Endothelial cell of umbilical vein (primary cell): ENCODE measurements around the gene PAX2. TPM values are rescaled to one million over a fixed set of nuclear protein-coding genes. Genes with fewer than 3 reads are reported as not detected.

ENCODE experiments used
- BruUV-seq: library from RNA; stranded (reverse); fragments of 400-500 nt; replicated peaks from 2 replicates; lab custom pipeline; 2021; lab: Mats Ljungman, UMichigan
- CTCF ChIA-PET: fragments of 300-600, 350-600 bp; sonication (Branson Sonifier 250); formaldehyde crosslinking; loops from one replicate; lab custom pipeline; 2021; ENCODE audit warnings: antibody characterized with exemption, inconsistent platforms; lab: Charles Lee
- POLR2A ChIA-PET: fragments of 300-600, 350-600 bp; sonication (Branson Sonifier 250); formaldehyde crosslinking; loops from one replicate; lab custom pipeline; 2021; ENCODE audit warnings: antibody characterized with exemption, inconsistent platforms; lab: Charles Lee
- DNase-seq: peaks from one replicate; pipeline ENCODE4 v3.0.0-alpha.2; 2011; ENCODE audit warnings: low read depth, low spot score
- FAIRE-seq: peaks from 2 replicates; lab custom pipeline; 2011; peaks lifted over from hg19 to GRCh38; lab: Jason Lieb, UNC
- H2AFZ ChIP-seq: 2 replicates; pipeline ENCODE4 v1.6.0; 2012; ENCODE audit warnings: low read depth, low read length, control low read depth, inconsistent platforms
- H3K27ac ChIP-seq: 2 replicates; pipeline ENCODE4 v1.5.1; 2011; ENCODE audit warnings: low read depth, mild to moderate bottlenecking, control low read depth, low read length, moderate library complexity; ENCODE audit not compliant: insufficient read depth
- H3K27me3 ChIP-seq, 2 experiments: 2 replicates each; pipeline versions ENCODE4 v1.6.0 to v1.6.1; 2011; ENCODE audit warnings: low read length in 2 of 2, mixed read lengths in 1 of 2; ENCODE audit not compliant: control insufficient read depth in 2 of 2, insufficient read depth in 2 of 2
- H3K36me3 ChIP-seq, 2 experiments: 2 replicates in 1 of 2; 3 replicates in 1 of 2; pipeline ENCODE4 v1.5.1; 2011; ENCODE audit warnings: low read length in 2 of 2, mild to moderate bottlenecking in 1 of 2, moderate library complexity in 1 of 2; ENCODE audit not compliant: control insufficient read depth in 2 of 2, insufficient read depth in 2 of 2; ENCODE audit errors: extremely low read depth in 1 of 2
- H3K4me1 ChIP-seq: 3 replicates; pipeline ENCODE4 v1.5.1; 2011; ENCODE audit warnings: mild to moderate bottlenecking, low read length; ENCODE audit not compliant: control insufficient read depth, insufficient read depth; ENCODE audit errors: extremely low read depth
- H3K4me2 ChIP-seq: 2 replicates; pipeline ENCODE4 v1.6.1; 2011; ENCODE audit warnings: low read length, control low read depth, mixed read lengths; ENCODE audit not compliant: insufficient read depth
- H3K4me3 ChIP-seq, 3 experiments: fragments of 200-600 bp in 1 of 3; sonication (generic), shearing (Covaris generic) in 1 of 3; replicated peaks in 1 of 3; 2 replicates each; pipeline ENCODE4 v1.5.1; 2011 to 2016; ENCODE audit warnings: control low read depth in 3 of 3, low read length in 3 of 3, mild to moderate bottlenecking in 2 of 3, inconsistent platforms in 1 of 3, low read depth in 1 of 3, moderate library complexity in 1 of 3; ENCODE audit not compliant: insufficient read depth in 1 of 3
- H3K79me2 ChIP-seq: 2 replicates; pipeline ENCODE4 v1.6.0; 2012; ENCODE audit warnings: low read length, inconsistent platforms; ENCODE audit not compliant: control insufficient read depth, insufficient read depth
- H3K9ac ChIP-seq: replicated peaks from 2 replicates; pipeline ENCODE3; 2011; ENCODE audit warnings: low read length, control low read depth; ENCODE audit not compliant: insufficient read depth; ENCODE audit errors: extremely low read depth
- H3K9me1 ChIP-seq: replicated peaks from 3 replicates; pipeline ENCODE4 v1.6.0; 2011; ENCODE audit warnings: mild to moderate bottlenecking, low read length; ENCODE audit not compliant: control insufficient read depth, insufficient read depth; ENCODE audit errors: extremely low read depth
- H3K9me3 ChIP-seq: replicated peaks from 2 replicates; pipeline ENCODE4 v1.5.1; 2012; ENCODE audit warnings: low read length, inconsistent platforms; ENCODE audit not compliant: control insufficient read depth, insufficient read depth
- H4K20me1 ChIP-seq: replicated peaks from 2 replicates; pipeline ENCODE3; 2011; ENCODE audit warnings: mild to moderate bottlenecking, low read length; ENCODE audit not compliant: control insufficient read depth, insufficient read depth; ENCODE audit errors: extremely low read depth
- EZH2 ChIP-seq: IDR thresholded peaks from 2 replicates; pipeline ENCODE4 v1.6.1; 2012; ENCODE audit warnings: borderline replicate concordance, low read depth, mild to moderate bottlenecking, moderate library complexity, low read length, inconsistent platforms; ENCODE audit not compliant: severe bottlenecking
- GATA2 ChIP-seq: IDR thresholded peaks from 2 replicates; pipeline ENCODE4 v1.7.0; 2011; ENCODE audit warnings: low read depth, mild to moderate bottlenecking, moderate library complexity, mixed read lengths, low read length; ENCODE audit not compliant: insufficient read length, insufficient read depth
- POLR2A ChIP-seq: IDR thresholded peaks from 2 replicates; pipeline ENCODE4 v1.6.1; 2012; ENCODE audit warnings: low read depth, mild to moderate bottlenecking, control low read depth, low read length
- POLR2AphosphoS5 ChIP-seq: IDR thresholded peaks from 2 replicates; pipeline ENCODE4 v1.6.1; 2012; ENCODE audit warnings: low read depth, mild to moderate bottlenecking, control low read depth, low read length, moderate library complexity; ENCODE audit not compliant: insufficient read depth
- dilution Hi-C: fragments of 300-500 bp; cut with MboI; formaldehyde crosslinking; loops from one replicate; pipeline ENCODE4 v1.15.0; 2019; ENCODE audit warnings: low sequenced_read_pairs; ENCODE audit not compliant: extremely low pct_ligation_motif_present
- intact Hi-C: fragments of 100-400 bp; cut with micrococcal nuclease; formaldehyde crosslinking; loops from one replicate; pipeline ENCODE4 v1.10.0; 2022
- polyA plus RNA-seq, 4 experiments: library from polyadenylated mRNA; depleted of rRNA in 3 of 4; stranded (reverse) in 3 of 4; unstranded in 1 of 4; fragments of >200 nt; gene quantifications; 2 replicates each; pipeline versions ENCODE4 v1.2.1 to v1.2.3, GENCODE V29; 2011 to 2012; ENCODE audit warnings: missing spikeins in 1 of 4
- total RNA-seq: library from RNA; stranded (reverse); gene quantifications from 2 replicates; pipeline ENCODE4 v1.2.3, GENCODE V29; 2021

Gene PAX2
- total and polyA plus RNA-seq, 2 donors (not counting 3 experiments of a cell fraction or from before 2014, with no cell fraction given), result not detected

DNA sequence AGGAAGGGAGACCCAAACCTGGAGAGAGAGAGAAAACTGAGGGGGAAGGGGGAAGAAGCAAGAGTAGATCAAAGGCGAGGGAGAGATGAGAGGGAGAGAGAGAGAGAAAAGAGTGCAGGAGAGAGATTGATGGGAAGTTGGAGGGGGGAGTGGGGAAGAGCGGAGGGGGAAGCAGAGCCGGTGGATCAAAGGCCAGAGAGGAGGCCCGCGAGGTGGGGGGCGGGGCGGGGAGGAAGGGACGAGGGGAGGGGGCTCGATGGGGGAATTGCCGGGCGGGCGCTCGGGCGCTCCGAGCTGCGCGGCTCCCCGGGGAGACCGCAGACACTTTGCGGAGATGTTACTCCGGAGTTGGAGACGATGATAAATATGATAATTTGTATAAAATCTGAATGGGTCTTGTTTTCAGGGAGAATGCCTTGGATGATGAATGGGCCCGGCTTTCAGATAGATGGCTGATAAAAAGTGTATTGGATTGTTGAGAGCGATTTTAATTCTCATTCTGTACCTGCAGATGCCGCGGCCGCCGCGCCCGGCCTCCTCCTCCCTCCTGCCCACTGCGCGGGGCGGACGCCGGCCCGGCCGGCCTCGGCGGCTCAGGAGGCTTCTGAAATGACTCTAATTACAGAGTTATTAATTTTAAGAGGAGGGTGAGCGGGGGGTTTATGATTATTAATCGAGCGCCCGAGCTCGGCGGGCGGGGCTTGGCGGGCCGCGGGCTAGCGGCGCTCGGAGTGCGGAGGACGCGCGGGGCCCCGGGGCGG lies 21.4 kb upstream of the PAX2 start:
- DNase-seq (no peak), FAIRE-seq (no peak)
- TF ChIP-seq POLR2A (no peak), EZH2 (peak; percentile 84), GATA2 (no peak)
- Histone ChIP-seq H3K9me1 (no peaks in the 10 kb centered on the region), H2AFZ (no peak overlapping the region), H3K79me2 (no peaks in the 10 kb centered on the region), H3K4me2 (no peak overlapping the region), H3K27ac (no peak overlapping the region), H3K9me3 (no peaks in the 10 kb centered on the region), H3K4me1 (no peaks in the 10 kb centered on the region), H3K9ac (no peak overlapping the region), H3K36me3 (no peaks in the 10 kb centered on the region), H3K4me3 (no peak overlapping the region), H3K27me3 (peaks cover 65 to 79% of the 10 kb centered on the region in 2 experiments), H4K20me1 (no peaks in the 10 kb centered on the region)
- BruUV-seq, result no TSS peak
- CTCF ChIA-PET, result interaction anchor here (0.6 kb wide), 1 partner anchor 90 kb away, joined by 3 read pairs; no protein-coding TSS in a partner anchor
- intact Hi-C loops (no loop called here), dilution Hi-C loops (no loop called here)
- POLR2A ChIA-PET, result no interaction called here

- Histone ChIP-seq H3K36me3 (no peaks in the 10 kb centered on the region), H3K4me2 (no peak overlapping the region), H3K4me1 (no peaks in the 10 kb centered on the region), H3K9me3 (no peaks in the 10 kb centered on the region), H3K9ac (no peak overlapping the region), H3K27me3 (peaks cover 68 to 80% of the 10 kb centered on the region in 2 experiments), H4K20me1 (no peaks in the 10 kb centered on the region), H3K9me1 (no peaks in the 10 kb centered on the region), H3K79me2 (no peaks in the 10 kb centered on the region), H2AFZ (no peak overlapping the region), H3K27ac (no peak overlapping the region), H3K4me3 (no peak overlapping the region)
- intact Hi-C loops (loop anchor here (5.0 kb wide), 1 partner anchor 162 kb away; no protein-coding TSS in a partner anchor), dilution Hi-C loops (no loop called here)
- DNase-seq (no peak), FAIRE-seq (no peak)
- ChIA-PET POLR2A (no interaction called here), CTCF (no interaction called here)
- BruUV-seq, result no TSS peak
- TF ChIP-seq EZH2 (peak; percentile 88), GATA2 (no peak), POLR2AphosphoS5 (no peak)
Measured at GRCh38 chr10:100724531-100725027, 20.8 kb upstream of the PAX2 start.
